Measurements from ENCODE around the gene PLD4.

Gene PLD4

DNA sequence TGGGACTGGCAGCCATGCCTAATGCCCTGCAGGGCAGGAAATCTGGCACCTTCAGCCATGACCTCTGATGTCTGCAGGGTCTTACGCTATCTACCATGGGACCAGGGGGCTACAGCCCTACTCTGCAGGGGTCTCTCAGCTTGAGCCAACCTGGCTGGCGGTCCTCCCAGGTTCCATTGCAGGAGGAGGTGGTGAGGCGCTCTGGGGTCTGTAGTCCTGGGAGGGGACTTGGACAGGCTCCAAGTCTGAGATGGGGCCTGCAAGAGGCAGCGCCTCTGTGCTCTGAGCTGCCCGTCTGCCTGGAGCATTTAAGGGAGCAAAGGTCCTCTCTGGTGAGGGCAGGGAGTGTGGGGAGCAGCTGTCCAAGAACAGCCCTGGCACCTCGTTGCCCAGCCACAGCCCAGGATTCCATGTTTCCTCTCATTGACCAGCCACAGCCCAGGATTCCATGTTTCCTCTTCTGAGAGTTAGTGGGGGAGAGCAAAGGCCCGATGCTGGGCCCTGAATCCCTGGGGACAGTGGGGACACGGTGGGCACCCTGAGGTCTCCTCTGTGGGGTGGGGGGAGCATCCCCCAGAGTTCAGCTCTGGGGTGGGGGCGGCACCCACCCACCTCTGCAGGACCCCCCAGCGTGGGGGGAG is 655 bp downstream of the PLD4 start:
- TF ChIP-seq, protein P1, sequence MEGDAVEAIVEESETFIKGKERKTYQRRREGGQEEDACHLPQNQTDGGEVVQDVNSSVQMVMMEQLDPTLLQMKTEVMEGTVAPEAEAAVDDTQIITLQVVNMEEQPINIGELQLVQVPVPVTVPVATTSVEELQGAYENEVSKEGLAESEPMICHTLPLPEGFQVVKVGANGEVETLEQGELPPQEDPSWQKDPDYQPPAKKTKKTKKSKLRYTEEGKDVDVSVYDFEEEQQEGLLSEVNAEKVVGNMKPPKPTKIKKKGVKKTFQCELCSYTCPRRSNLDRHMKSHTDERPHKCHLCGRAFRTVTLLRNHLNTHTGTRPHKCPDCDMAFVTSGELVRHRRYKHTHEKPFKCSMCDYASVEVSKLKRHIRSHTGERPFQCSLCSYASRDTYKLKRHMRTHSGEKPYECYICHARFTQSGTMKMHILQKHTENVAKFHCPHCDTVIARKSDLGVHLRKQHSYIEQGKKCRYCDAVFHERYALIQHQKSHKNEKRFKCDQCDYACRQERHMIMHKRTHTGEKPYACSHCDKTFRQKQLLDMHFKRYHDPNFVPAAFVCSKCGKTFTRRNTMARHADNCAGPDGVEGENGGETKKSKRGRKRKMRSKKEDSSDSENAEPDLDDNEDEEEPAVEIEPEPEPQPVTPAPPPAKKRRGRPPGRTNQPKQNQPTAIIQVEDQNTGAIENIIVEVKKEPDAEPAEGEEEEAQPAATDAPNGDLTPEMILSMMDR (IDR thresholded peaks at IDR 0.05): no peak
- H3K27me3 ChIP-seq: peaks cover 23% of the 10 kb centered on the region
- no peak overlapping the region for H3K4me3 ChIP-seq (ENCODE audit: low read depth in 1 of 2, low read length in 1 of 2)

DNA sequence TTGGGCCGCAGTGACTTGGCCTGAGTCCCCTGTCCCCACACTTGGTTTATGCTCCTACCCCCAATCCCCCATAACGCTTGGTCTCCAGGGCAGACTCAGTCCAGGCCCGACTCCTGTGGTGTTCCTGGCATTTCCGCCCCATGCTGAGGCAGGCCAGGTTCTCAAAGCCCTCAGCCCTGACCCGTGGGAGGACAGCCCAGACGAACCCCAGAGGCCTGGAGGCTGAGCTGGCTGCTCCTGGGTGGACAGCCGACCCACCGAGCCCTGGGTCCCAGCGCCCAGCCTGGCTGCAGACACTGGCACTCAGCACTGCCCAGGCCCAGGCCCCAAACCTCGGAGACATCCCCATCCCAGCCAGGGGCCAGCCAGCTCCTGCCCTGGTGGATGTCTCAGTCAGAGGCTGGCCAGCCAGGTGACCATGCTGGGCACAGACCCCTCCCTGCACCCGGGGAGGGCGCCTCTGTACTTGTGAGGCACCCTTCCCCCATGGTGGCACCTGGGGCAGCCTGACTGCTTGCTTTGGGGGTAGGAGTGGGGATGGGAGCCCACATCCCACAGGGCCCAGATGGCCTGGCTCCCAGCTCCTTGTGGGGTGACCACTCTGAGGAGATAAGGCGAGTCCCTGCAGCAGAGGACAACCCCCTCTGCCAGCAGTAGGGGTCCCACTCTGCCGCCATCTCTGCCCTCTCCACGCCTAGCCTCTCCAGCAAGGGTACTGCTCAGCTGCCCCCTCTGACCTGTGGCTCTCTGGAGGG is 1.4 kb downstream of the PLD4 start:
- Histone ChIP-seq H3K27ac (no peak overlapping the region), H3K4me1 (ENCODE audit: control insufficient read depth in 1 of 2, insufficient read depth in 1 of 2, low read depth in 1 of 2, low read length in 1 of 2) (no peaks in the 10 kb centered on the region)
- TF ChIP-seq, protein P1 (IDR thresholded peaks at IDR 0.05): no peak

More for the DNA sequence above, 655 bp downstream of the PLD4 start:
- no peaks in the 10 kb centered on the region for H3K36me3 ChIP-seq
- H3K9me3 ChIP-seq: no peaks in the 10 kb centered on the region
- no peaks in the 10 kb centered on the region for H3K4me1 ChIP-seq (ENCODE audit: control insufficient read depth in 1 of 2, insufficient read depth in 1 of 2, low read depth in 1 of 2, low read length in 1 of 2)
- H3K27ac ChIP-seq: no peak overlapping the region

DNA sequence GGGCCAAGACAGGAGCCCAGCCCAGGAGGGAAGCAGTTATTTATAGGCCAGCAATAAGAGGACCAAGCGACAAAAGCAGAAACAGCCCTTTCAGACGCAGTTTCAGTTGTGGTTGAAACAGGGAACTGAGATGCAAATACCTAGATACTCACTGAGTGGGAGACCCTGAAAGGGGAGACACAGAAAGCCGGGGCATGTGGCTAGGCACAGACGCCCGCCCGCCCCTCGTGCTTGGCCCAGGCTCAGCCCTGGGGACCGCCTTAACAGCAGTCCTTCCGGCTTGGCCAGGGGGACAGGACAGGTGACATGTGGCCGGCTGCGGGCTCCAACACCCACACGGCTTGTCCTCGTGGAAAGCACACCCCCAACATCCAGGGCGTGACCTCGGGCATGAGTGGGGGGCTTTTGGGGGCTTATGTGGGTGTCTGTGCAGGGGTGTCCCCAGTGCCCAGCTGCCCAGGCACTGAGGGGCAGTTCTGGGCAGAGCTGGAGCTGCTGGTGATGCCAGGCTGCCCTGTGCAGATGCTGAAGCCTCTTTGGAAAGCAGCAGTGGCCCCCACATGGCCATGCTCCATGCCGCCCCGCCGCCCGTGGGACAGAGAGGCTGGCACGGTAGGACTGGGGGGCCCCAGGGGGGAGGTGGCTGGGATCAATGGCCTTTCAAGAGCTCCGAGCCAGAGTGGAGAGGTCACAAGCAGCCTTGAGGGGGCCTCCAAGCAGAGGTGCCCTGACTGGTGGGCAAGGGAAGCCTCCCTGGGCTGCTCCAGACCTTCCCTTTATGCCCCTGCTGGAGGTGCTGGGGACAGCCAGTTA is 2.1 kb downstream of the PLD4 start:
- Histone ChIP-seq H3K27me3 (peaks cover 23% of the 10 kb centered on the region), H3K27ac (no peak overlapping the region), H3K4me1 (ENCODE audit: control insufficient read depth in 1 of 2, insufficient read depth in 1 of 2, low read depth in 1 of 2, low read length in 1 of 2) (no peaks in the 10 kb centered on the region), H3K36me3 (no peaks in the 10 kb centered on the region), H3K9me3 (no peaks in the 10 kb centered on the region), H3K4me3 (ENCODE audit: low read depth in 1 of 2, low read length in 1 of 2) (no peak overlapping the region)
- TF ChIP-seq, protein P1 (IDR thresholded peaks at IDR 0.05): no peak

More for the DNA sequence above, 1.4 kb downstream of the PLD4 start:
- no peak overlapping the region for H3K4me3 ChIP-seq (ENCODE audit: low read depth in 1 of 2, low read length in 1 of 2)
- H3K9me3 ChIP-seq: no peaks in the 10 kb centered on the region
- H3K36me3 ChIP-seq: no peaks in the 10 kb centered on the region
- H3K27me3 ChIP-seq: peaks cover 23% of the 10 kb centered on the region

DNA sequence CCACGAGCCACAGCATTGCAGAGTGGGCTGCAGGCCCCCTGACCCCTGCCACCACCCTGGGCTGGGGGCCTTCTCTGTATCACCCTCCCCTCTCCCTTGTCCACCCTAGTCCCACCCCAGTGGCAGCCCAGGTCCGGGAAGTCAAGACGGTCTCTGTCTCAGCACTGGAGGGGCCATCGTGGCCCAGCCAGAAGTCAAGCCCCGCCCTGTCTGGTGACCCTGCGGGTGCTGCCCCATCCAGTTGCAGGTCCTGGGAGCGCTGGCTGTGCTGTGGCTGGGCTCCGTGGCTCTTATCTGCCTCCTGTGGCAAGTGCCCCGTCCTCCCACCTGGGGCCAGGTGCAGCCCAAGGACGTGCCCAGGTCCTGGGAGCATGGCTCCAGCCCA is 2.7 kb downstream of the PLD4 start:
- Histone ChIP-seq H3K27me3 (peaks cover 28% of the 10 kb centered on the region), H3K9me3 (no peaks in the 10 kb centered on the region), H3K27ac (no peak overlapping the region), H3K36me3 (no peaks in the 10 kb centered on the region), H3K4me3 (ENCODE audit: low read depth in 1 of 2, low read length in 1 of 2) (no peak overlapping the region), H3K4me1 (ENCODE audit: control insufficient read depth in 1 of 2, insufficient read depth in 1 of 2, low read depth in 1 of 2, low read length in 1 of 2) (no peaks in the 10 kb centered on the region)
- TF ChIP-seq, protein P1 (IDR thresholded peaks at IDR 0.05): no peak

DNA sequence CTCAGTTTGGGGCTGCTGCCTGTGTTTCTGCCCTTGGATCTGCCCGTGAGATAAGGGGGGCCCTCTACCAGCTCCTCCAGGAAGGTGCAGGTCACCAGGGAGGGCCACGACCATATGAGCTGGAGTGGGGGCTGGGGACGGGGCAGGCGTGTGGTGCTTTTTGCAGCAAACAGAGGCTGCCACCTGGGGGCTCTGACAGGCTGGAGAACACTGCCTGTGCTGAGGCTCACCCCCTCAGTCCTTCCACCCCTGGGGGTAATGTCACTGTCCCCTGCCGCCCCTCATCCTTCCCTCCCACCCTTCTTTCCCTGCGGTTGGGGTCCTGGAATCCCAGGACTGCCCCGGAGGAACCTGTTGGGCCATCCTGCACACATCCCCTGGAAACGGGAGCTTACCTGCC is 3.2 kb downstream of the PLD4 start:
- TF ChIP-seq, protein P1 (IDR thresholded peaks at IDR 0.05): no peak
- Histone ChIP-seq H3K36me3 (no peaks in the 10 kb centered on the region), H3K9me3 (no peaks in the 10 kb centered on the region), H3K27me3 (peaks cover 33% of the 10 kb centered on the region), H3K4me3 (ENCODE audit: low read depth in 1 of 2, low read length in 1 of 2) (no peak overlapping the region), H3K4me1 (ENCODE audit: control insufficient read depth in 1 of 2, insufficient read depth in 1 of 2, low read depth in 1 of 2, low read length in 1 of 2) (peaks cover 0 to 3% of the 10 kb centered on the region in 2 experiments), H3K27ac (no peak overlapping the region)

Measured in neutrophil (primary cell).